KMS-11 (cell line): Measurements from ENCODE around the gene BZW2.
"Not testable (repeated sequence)": the region's sequence is repeated elsewhere in the genome, so short reads cannot be mapped to it uniquely, and the experiment has no call there.

ENCODE experiments used
- H2AFZ ChIP-seq: fragments of 200-600 bp; sonication (generic); 2 replicates; pipeline ENCODE4 v1.6.1; 2016; ENCODE audit warnings: antibody characterized with exemption, mixed run types, low read depth
- H3K27ac ChIP-seq: fragments of 200-600 bp; sonication (generic); 2 replicates; pipeline ENCODE4 v1.6.1; 2016; ENCODE audit warnings: mild to moderate bottlenecking, mixed run types
- H3K27me3 ChIP-seq: fragments of 200-600 bp; sonication (generic); 2 replicates; pipeline ENCODE4 v1.6.1; 2017; ENCODE audit warnings: mild to moderate bottlenecking, low read depth, mixed run types, moderate library complexity; ENCODE audit not compliant: insufficient read depth
- H3K36me3 ChIP-seq: fragments of 200-600 bp; sonication (generic); 2 replicates; pipeline ENCODE4 v1.6.1; 2017; ENCODE audit warnings: mild to moderate bottlenecking, mixed run types; ENCODE audit not compliant: insufficient read depth
- H3K4me1 ChIP-seq: fragments of 200-600 bp; sonication (generic); 2 replicates; pipeline ENCODE4 v1.6.1; 2016; ENCODE audit warnings: mild to moderate bottlenecking, low read depth, mixed run types; ENCODE audit not compliant: poor library complexity, severe bottlenecking
- H3K4me2 ChIP-seq: fragments of 200-600 bp; sonication (generic); 2 replicates; pipeline ENCODE4 v1.7.0; 2016; ENCODE audit warnings: mild to moderate bottlenecking, mixed run types
- H3K4me3 ChIP-seq: fragments of 200-600 bp; sonication (generic); IDR thresholded peaks from 2 replicates; pipeline ENCODE4 v1.6.1; 2017; ENCODE audit warnings: low read depth, low read length, mixed read lengths; ENCODE audit not compliant: insufficient read depth
- H3K79me2 ChIP-seq: fragments of 200-600 bp; sonication (generic); 2 replicates; pipeline ENCODE4 v1.6.1; 2016; ENCODE audit warnings: low read depth, mixed run types; ENCODE audit not compliant: insufficient read depth
- H3K9ac ChIP-seq: fragments of 200-600 bp; sonication (generic); 2 replicates; pipeline ENCODE4 v1.6.1; 2016; ENCODE audit warnings: mild to moderate bottlenecking, mixed run types
- H4K20me1 ChIP-seq: fragments of 200-600 bp; sonication (generic); 2 replicates; pipeline ENCODE4 v1.6.1; 2016; ENCODE audit warnings: mild to moderate bottlenecking, mixed run types; ENCODE audit not compliant: insufficient read depth
- CTCF ChIP-seq: fragments of 200-600 bp; sonication (generic); conservative IDR thresholded peaks from 2 replicates; pipeline ENCODE4 v1.6.1; 2017; ENCODE audit warnings: low read depth, mild to moderate bottlenecking, antibody characterized with exemption, low read length, moderate library complexity, mixed read lengths

The BZW2 gene

GRCh38 chr7:16652888-16653287, 6.9 kb downstream of the BZW2 start:
- Histone ChIP-seq H4K20me1 (peaks cover 80% of the 10 kb centered on the region), H3K27me3 (no peaks in the 10 kb centered on the region), H3K36me3 (no peaks in the 10 kb centered on the region), H3K27ac (no peak overlapping the region), H3K9ac (no peak overlapping the region), H3K4me1 (peaks cover 51% of the 10 kb centered on the region), H3K4me3 (no peak overlapping the region), H3K4me2 (no peak overlapping the region), H3K79me2 (peaks cover 100% of the 10 kb centered on the region), H2AFZ (no peak overlapping the region)
- no peak for TF ChIP-seq CTCF

GRCh38 chr7:16655394-16655793, 9.4 kb downstream of the BZW2 start:
- Histone ChIP-seq H3K27me3 (no peaks in the 10 kb centered on the region), H3K4me2 (no peak overlapping the region), H3K27ac (no peak overlapping the region), H3K4me3 (no peak overlapping the region), H4K20me1 (peaks cover 66% of the 10 kb centered on the region), H3K4me1 (peaks cover 45% of the 10 kb centered on the region), H3K36me3 (no peaks in the 10 kb centered on the region), H2AFZ (no peak overlapping the region), H3K79me2 (peaks cover 96% of the 10 kb centered on the region), H3K9ac (no peak overlapping the region)
- no peak for TF ChIP-seq CTCF

- Histone ChIP-seq H4K20me1 (peaks cover 66% of the 10 kb centered on the region), H3K4me2 (no peak overlapping the region), H3K9ac (no peak overlapping the region), H3K4me1 (peaks cover 45% of the 10 kb centered on the region), H3K27ac (no peak overlapping the region), H3K27me3 (no peaks in the 10 kb centered on the region), H2AFZ (no peak overlapping the region), H3K36me3 (no peaks in the 10 kb centered on the region), H3K4me3 (no peak overlapping the region), H3K79me2 (peaks cover 96% of the 10 kb centered on the region)
- TF ChIP-seq CTCF, result no peak
Observed at GRCh38 chr7:16656141-16656540, 10.2 kb downstream of the BZW2 start.

GRCh38 chr7:16657656-16658279, 11.8 kb downstream of the BZW2 start:
- TF ChIP-seq CTCF, result no peak
- no peaks in the 10 kb centered on the region for H3K27me3 ChIP-seq
- no peak overlapping the region for H3K4me2 ChIP-seq
- peaks cover 96% of the 10 kb centered on the region for H3K79me2 ChIP-seq
- H4K20me1 ChIP-seq, result peaks cover 62% of the 10 kb centered on the region
- no peak overlapping the region for H3K9ac ChIP-seq
- H3K4me1 ChIP-seq, result peaks cover 55% of the 10 kb centered on the region
- H3K36me3 ChIP-seq, result no peaks in the 10 kb centered on the region
- H3K27ac ChIP-seq, result no peak overlapping the region
- no peak overlapping the region for H3K4me3 ChIP-seq
- no peak overlapping the region for H2AFZ ChIP-seq

DNA sequence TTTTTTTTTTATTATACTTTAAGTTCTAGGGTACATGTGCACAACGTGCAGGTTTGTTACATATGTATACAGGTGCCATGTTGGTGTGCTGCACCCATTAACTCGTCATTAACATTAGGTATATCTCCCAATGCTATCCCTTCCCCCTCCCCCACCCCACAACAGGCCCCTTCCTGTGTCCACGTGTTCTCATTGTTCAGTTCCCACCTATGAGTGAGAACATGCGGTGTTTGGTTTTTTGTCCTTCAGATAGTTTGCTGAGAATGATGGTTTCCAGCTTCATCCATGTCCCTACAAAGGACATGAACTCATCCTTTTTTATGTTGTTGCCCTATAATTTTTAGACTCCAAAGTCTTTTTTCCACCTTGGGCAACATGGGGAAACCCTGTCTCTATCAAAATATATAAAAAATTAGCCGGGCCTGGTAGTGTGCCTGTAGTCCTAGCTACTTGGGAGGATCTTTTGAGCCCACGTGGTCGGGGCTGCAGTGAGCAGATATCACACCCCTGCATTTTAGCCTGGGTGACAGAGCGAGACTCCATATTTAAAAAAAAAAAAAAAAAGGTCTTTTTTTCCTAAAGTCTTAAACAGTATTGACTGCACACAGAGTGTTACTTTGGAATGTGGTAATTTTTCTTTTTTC, 14.0 kb downstream of the BZW2 start:
- H3K4me2 ChIP-seq, H3K4me3 ChIP-seq, H3K27ac ChIP-seq, H3K36me3 ChIP-seq, H2AFZ ChIP-seq, H3K27me3 ChIP-seq, H3K9ac ChIP-seq: not testable (repeated sequence)
- Histone ChIP-seq H3K79me2 (peaks cover 96% of the 10 kb centered on the region), H4K20me1 (peaks cover 59% of the 10 kb centered on the region), H3K4me1 (peaks cover 52% of the 10 kb centered on the region)
